Keratinocyte (primary cell): ENCODE results near the gene MAD1L1.

Experiments used
- CTCF ChIP-seq, 3 experiments: IDR thresholded peaks in 1 of 3; conservative IDR thresholded peaks in 1 of 3; optimal IDR thresholded peaks in 1 of 3; 2 replicates in 2 of 3; 3 replicates in 1 of 3; pipeline versions ENCODE3 to v1.5.1; 2011; ENCODE audit warnings: low read length in 3 of 3, mild to moderate bottlenecking in 3 of 3, moderate library complexity in 2 of 3, control low read depth in 1 of 3, inconsistent platforms in 1 of 3; ENCODE audit not compliant: insufficient read depth in 2 of 3; ENCODE audit errors: extremely low read depth in 1 of 3
- EZH2 ChIP-seq: IDR thresholded peaks from one replicate; pipeline ENCODE4 v1.6.1; 2012; ENCODE audit warnings: inconsistent platforms, mild to moderate bottlenecking, low read length, moderate library complexity

- TF ChIP-seq CTCF (optimal IDR thresholded peaks at IDR 0.05 in 1 of 3, IDR thresholded peaks at IDR 0.05 in 1 of 3, conservative IDR thresholded peaks at IDR 0.05 in 1 of 3; ENCODE audit: extremely low read depth in 1 of 3, insufficient read depth in 2 of 3, low read length in 3 of 3) (no peak), EZH2 (no peak)
Observed at GRCh38 chr7:2191016-2191415, 41.7 kb downstream of the MAD1L1 start.
